ENCODE data around the gene PGAM2.
A peak's percentile ranks its signal among the peaks of the same experiment; 100 is the strongest.

Gene PGAM2

DNA sequence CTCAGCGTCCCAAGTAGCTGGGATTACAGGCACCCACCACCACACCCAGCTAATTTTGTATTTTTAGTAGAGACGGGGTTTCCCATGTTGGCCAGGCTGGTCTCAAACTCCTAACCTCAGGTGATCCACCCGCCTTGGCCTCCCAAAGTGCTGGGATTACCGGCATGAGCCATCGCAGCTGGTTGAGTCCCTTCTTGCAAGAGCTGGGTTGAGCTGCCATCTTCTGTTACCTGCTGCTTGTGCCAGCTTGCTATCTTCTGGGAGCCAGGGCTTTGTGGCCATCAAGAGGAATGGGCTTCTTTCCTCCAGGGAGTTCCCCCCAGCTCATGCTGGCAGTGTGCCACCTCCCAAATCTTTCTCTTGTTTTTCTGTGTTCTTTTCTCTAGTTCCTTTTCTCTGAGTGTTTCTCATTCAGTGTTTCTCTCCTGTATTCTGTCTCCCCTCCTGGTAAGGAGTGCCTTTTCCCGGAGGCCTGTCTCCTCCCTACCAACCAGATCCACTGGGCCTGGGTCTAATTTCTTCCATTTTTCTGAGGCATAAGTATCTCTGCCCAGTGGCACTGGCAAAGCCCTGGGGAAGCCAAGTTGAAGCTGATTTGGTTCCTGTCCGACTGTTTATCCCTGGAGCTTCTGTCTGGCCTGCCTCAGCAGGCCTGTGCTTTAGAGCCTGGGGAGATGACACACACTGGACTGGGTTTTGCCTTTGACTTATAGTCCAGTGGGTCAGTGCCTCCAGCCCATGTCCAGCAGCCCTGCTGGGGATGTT lies 17.2 kb downstream of the PGAM2 start:
- no peak overlapping the region for H3K4me3 ChIP-seq (ENCODE audit: low read depth, low read length)
- in situ Hi-C loops (cut with HindIII; ENCODE audit: low sequenced_read_pairs), result no loop called here
- no peak for DNase-seq (ENCODE audit: low read depth)
- TF ChIP-seq, protein P1, sequence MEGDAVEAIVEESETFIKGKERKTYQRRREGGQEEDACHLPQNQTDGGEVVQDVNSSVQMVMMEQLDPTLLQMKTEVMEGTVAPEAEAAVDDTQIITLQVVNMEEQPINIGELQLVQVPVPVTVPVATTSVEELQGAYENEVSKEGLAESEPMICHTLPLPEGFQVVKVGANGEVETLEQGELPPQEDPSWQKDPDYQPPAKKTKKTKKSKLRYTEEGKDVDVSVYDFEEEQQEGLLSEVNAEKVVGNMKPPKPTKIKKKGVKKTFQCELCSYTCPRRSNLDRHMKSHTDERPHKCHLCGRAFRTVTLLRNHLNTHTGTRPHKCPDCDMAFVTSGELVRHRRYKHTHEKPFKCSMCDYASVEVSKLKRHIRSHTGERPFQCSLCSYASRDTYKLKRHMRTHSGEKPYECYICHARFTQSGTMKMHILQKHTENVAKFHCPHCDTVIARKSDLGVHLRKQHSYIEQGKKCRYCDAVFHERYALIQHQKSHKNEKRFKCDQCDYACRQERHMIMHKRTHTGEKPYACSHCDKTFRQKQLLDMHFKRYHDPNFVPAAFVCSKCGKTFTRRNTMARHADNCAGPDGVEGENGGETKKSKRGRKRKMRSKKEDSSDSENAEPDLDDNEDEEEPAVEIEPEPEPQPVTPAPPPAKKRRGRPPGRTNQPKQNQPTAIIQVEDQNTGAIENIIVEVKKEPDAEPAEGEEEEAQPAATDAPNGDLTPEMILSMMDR (IDR thresholded peaks at IDR 0.05; ENCODE audit: low read depth, low read length, missing control alignments), result no peak

- H3K4me3 ChIP-seq (ENCODE audit: low read depth, low read length), result no peak overlapping the region
- in situ Hi-C loops (cut with HindIII; ENCODE audit: low sequenced_read_pairs), result no loop called here
- no peak for DNase-seq (ENCODE audit: low read depth)
- TF ChIP-seq, protein P1 (IDR thresholded peaks at IDR 0.05; ENCODE audit: low read depth, low read length, missing control alignments), result no peak
Observed at GRCh38 chr7:44046321-44047061, 18.9 kb downstream of the PGAM2 start.

GRCh38 chr7:44045226-44046014 lies 19.9 kb downstream of the PGAM2 start:
- peak overlapping the region; percentile 90 for H3K4me3 ChIP-seq (ENCODE audit: low read depth, low read length)
- TF ChIP-seq, protein P1 (IDR thresholded peaks at IDR 0.05; ENCODE audit: low read depth, low read length, missing control alignments), result no peak
- no peak for DNase-seq (ENCODE audit: low read depth)
- in situ Hi-C loops (cut with HindIII; ENCODE audit: low sequenced_read_pairs), result no loop called here

DNA sequence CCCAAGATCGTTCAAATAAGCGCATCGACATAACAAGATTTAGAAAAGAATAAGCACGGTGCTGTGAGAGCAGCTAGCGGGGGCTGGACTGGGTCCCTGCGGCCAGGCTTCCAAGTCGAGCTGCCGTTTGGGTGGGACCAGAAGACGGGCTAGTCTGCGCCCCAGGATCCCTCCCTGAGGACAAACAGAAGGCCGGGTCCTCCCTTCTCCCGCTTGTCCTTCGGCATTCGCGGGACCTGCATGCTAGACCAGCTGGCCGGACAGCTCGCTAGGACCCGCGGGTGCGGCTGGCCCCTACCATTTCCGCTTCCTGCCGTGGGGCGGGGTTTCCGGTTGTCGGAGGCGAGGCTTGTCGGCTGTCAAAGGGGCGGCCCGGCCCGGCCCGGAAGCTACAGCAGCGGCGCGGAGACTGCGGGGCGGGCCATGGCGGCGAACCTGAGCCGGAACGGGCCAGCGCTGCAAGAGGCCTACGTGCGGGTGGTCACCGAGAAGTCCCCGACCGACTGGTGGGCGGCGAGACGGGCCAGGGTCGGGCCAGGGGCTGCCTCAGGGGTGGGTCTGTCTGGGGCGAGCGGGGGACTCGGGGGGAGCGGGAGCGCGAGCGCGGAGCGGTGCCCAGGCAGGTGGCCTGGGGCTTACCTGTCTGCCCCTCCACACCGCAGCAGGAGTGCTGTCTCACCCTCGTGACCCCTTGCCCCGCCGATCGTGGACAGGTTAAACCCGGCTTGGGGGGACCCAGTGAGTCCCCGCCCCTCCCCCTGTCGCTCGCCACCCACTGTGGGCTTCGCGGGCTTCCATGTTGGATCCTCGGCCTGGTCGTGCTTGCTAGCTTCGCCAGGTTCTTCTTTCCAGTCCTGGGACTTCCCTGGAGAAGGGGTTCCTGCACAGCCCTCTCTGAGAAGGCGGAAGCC lies 20.8 kb downstream of the PGAM2 start, which contains the start of gene DBNL:
Gene DBNL (plus strand): TSS at position 388 of the 911 bp plus-strand sequence. CDS start 36 bp downstream, at position 424.
- in situ Hi-C loops (cut with HindIII; ENCODE audit: low sequenced_read_pairs), result no loop called here
- TF ChIP-seq, protein P1 (IDR thresholded peaks at IDR 0.05; ENCODE audit: low read depth, low read length, missing control alignments), result no peak
- peak; percentile 54 for DNase-seq (ENCODE audit: low read depth)
- H3K4me3 ChIP-seq (ENCODE audit: low read depth, low read length), result peak within 1 kb of the TSS; percentile 90

DNA sequence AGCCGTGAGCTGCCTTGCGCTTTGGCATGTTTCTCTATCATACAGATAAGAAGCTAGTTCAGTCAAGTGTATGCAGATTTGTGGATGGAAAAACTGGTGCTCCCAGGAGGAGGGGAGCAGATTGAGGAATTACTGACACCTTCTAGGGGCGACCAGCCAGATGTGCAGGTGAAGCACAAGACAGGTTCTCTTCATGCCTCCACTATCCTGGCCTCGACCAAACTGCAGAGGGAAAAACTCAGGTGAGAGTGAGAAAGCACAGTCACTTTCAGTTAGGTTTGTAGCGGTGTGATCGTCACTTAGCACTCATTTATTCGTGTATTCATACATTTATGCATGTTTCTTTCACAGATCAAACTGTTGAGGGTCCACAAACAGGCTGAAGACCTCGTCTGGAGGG lies 21.5 kb downstream of the PGAM2 start:
- in situ Hi-C loops (cut with HindIII; ENCODE audit: low sequenced_read_pairs), result no loop called here
- TF ChIP-seq, protein P1 (IDR thresholded peaks at IDR 0.05; ENCODE audit: low read depth, low read length, missing control alignments), result no peak
- no peak for DNase-seq (ENCODE audit: low read depth)
- H3K4me3 ChIP-seq (ENCODE audit: low read depth, low read length), result peak overlapping the region; percentile 90
